A549 (cell line): ENCODE results near the gene MRPL46. TPM values are rescaled to one million over a fixed set of nuclear protein-coding genes. Genes with fewer than 3 reads are reported as not detected.

Experiments used
- ATAC-seq, 2 experiments: fragments of 200-7000 bp in 1 of 2; fragments of >200 bp in 1 of 2; cut with Nextera tagmentation in 1 of 2; cut with Tn5 transposase in 1 of 2; 3 replicates each; pipeline versions ENCODE4 v1.8.0 to v1.9.1; 2018 to 2020; ENCODE audit warnings: mild to moderate bottlenecking in 1 of 2, moderate library complexity in 1 of 2
- CTCF ChIA-PET: fragments of 300-600 bp; sonication (Branson Sonifier 250); formaldehyde crosslinking; extraction: SDS; loops from one replicate; lab custom pipeline; 2021; ENCODE audit warnings: antibody characterized with exemption, inconsistent platforms; lab: Yijun Ruan, JAX
- POLR2A ChIA-PET: fragments of 350-600 bp; formaldehyde crosslinking; extraction: SDS; loops from one replicate; lab custom pipeline; 2021; ENCODE audit warnings: antibody characterized with exemption, inconsistent platforms; lab: Yijun Ruan, JAX
- DNase-seq, 2 experiments: peaks; one replicate each; pipeline versions ENCODE4 v3.0.0 to v3.0.0-alpha.2; 2011 to 2016; ENCODE audit warnings: low read depth in 1 of 2, low spot score in 1 of 2
- FAIRE-seq: peaks from 2 replicates; lab custom pipeline; 2011; peaks lifted over from hg19 to GRCh38; lab: Jason Lieb, UNC
- H3K27ac ChIP-seq, 2 experiments: fragments of >200 bp; sonication (Bioruptor Twin); formaldehyde crosslinking; 3 replicates each; pipeline ENCODE4 v1.5.1; 2016 to 2017
- H3K4me1 ChIP-seq: fragments of >200 bp; sonication (Bioruptor Twin); formaldehyde crosslinking; 3 replicates; pipeline ENCODE4 v1.6.1; 2016
- H3K4me2 ChIP-seq: fragments of >200 bp; sonication (Bioruptor Twin); formaldehyde crosslinking; 3 replicates; pipeline ENCODE4 v1.6.1; 2016
- H3K4me3 ChIP-seq: fragments of >200 bp; sonication (Bioruptor Twin); formaldehyde crosslinking; 3 replicates; pipeline ENCODE4 v1.5.1; 2016
- H3K9me3 ChIP-seq: fragments of >200 bp; sonication (Bioruptor Twin); formaldehyde crosslinking; 3 replicates; pipeline ENCODE4 v1.6.1; 2016
- BHLHE40 ChIP-seq: IDR thresholded peaks from 2 replicates; pipeline ENCODE4 v1.6.1; 2012; ENCODE audit warnings: low read depth, low read length, inconsistent platforms
- CBX2 ChIP-seq: fragments of 200-600 bp; sonication (generic); IDR thresholded peaks from 2 replicates; pipeline ENCODE4 v1.6.1; 2016; ENCODE audit warnings: low read depth, mild to moderate bottlenecking, borderline replicate concordance
- CBX8 ChIP-seq: fragments of 200-600 bp; sonication (generic); IDR thresholded peaks from 2 replicates; pipeline ENCODE4 v1.6.1; 2016
- EHF ChIP-seq: fragments of 250-450 bp; sonication (Bioruptor Pico); IDR thresholded peaks from 2 replicates; pipeline ENCODE4 v1.5.0; 2020; ENCODE audit warnings: mild to moderate bottlenecking
- EHMT2 ChIP-seq: fragments of 200-600 bp; sonication (generic); IDR thresholded peaks from 2 replicates; pipeline ENCODE4 v1.6.1; 2016; ENCODE audit warnings: antibody characterized with exemption, low read depth, mild to moderate bottlenecking, moderate library complexity
- ELK1 ChIP-seq: fragments of 150-350 bp; IDR thresholded peaks from 2 replicates; pipeline ENCODE4 v1.6.1; 2014; ENCODE audit warnings: low read depth, mild to moderate bottlenecking, low read length
- FOSB ChIP-seq: fragments of 250-450 bp; sonication (Bioruptor Pico); IDR thresholded peaks from 2 replicates; pipeline ENCODE4 v1.5.0; 2020; ENCODE audit warnings: mild to moderate bottlenecking, moderate library complexity
- FOXS1 ChIP-seq: fragments of 250-450 bp; sonication (Bioruptor Pico); IDR thresholded peaks from 2 replicates; pipeline ENCODE4 v1.5.0; 2020; ENCODE audit warnings: mild to moderate bottlenecking, moderate library complexity
- HOXB5 ChIP-seq: fragments of 250-450 bp; sonication (Bioruptor Pico); IDR thresholded peaks from 2 replicates; pipeline ENCODE4 v1.5.0; 2020; ENCODE audit warnings: mild to moderate bottlenecking, moderate library complexity
- JUNB ChIP-seq: fragments of >200 bp; sonication (Bioruptor Twin); formaldehyde crosslinking; IDR thresholded peaks from 2 replicates; pipeline ENCODE4 v1.6.1; 2016
- MAFK ChIP-seq: fragments of 450-650 bp; IDR thresholded peaks from 2 replicates; pipeline ENCODE4 v1.6.1; 2014; ENCODE audit not compliant: partially characterized antibody
- MYC ChIP-seq: IDR thresholded peaks from 2 replicates; pipeline ENCODE4 v1.6.1; 2012; ENCODE audit warnings: mild to moderate bottlenecking, inconsistent platforms, low read length, improper control_type of control experiment, borderline replicate concordance
- NFE2L2 ChIP-seq: fragments of 150-350 bp; conservative IDR thresholded peaks from 2 replicates; pipeline ENCODE4 v1.6.1; 2014; ENCODE audit warnings: low read length
- PHF8 ChIP-seq: fragments of 200-600 bp; sonication (generic); IDR thresholded peaks from 2 replicates; pipeline ENCODE4 v1.6.1; 2016; ENCODE audit warnings: low read depth, mild to moderate bottlenecking, antibody characterized with exemption, moderate library complexity, borderline replicate concordance
- RARB ChIP-seq: fragments of 250-450 bp; sonication (Bioruptor Pico); IDR thresholded peaks from 2 replicates; pipeline ENCODE4 v1.8.0; 2021; ENCODE audit warnings: mild to moderate bottlenecking, moderate library complexity
- RCOR1 ChIP-seq: fragments of 150-350 bp; IDR thresholded peaks from 2 replicates; pipeline ENCODE4 v1.6.1; 2014; ENCODE audit warnings: antibody characterized with exemption, low read length, low read depth
- REST ChIP-seq: fragments of 200-600 bp; sonication (generic); IDR thresholded peaks from 2 replicates; pipeline ENCODE4 v1.6.1; 2016; ENCODE audit warnings: antibody characterized with exemption, mild to moderate bottlenecking, moderate library complexity
- SMC3 ChIP-seq: fragments of >200 bp; sonication (Bioruptor Twin); formaldehyde crosslinking; IDR thresholded peaks from 3 replicates; pipeline ENCODE4 v1.6.1; 2018; ENCODE audit warnings: inconsistent platforms
- SREBF2 ChIP-seq: fragments of 450-650 bp; IDR thresholded peaks from 2 replicates; pipeline ENCODE4 v1.6.1; 2014; ENCODE audit warnings: mild to moderate bottlenecking, moderate library complexity
- ZC3H11A ChIP-seq: fragments of 450-650 bp; IDR thresholded peaks from 2 replicates; pipeline ENCODE4 v1.6.1; 2014; ENCODE audit warnings: antibody characterized with exemption, mild to moderate bottlenecking
- WGBS: methylation state at CpG from one replicate; pipeline ENCODE4 v1.1.6; 2017; ENCODE audit errors: missing lambda C conversion rate; 5-methylcytosine and 5-hydroxymethylcytosine counted together
- polyA plus RNA-seq, 4 experiments: library from polyadenylated mRNA; depleted of rRNA in 3 of 4; stranded (reverse); fragments of >200 nt; fragmentation: RNase III in 1 of 4; extraction: RNeasy Plus Mini Kit Qiagen cat#74134 plus additional on column Dnase treatment in 1 of 4; gene quantifications; 2 replicates in 3 of 4; 3 replicates in 1 of 4; pipeline ENCODE4 v1.2.3, GENCODE V29; 2011 to 2017
- TF ChIP-seq, protein P1 (sequence below): fragments of 250-450 bp; sonication (Bioruptor Pico); IDR thresholded peaks from 2 replicates; pipeline ENCODE4 v1.5.0; 2021; ENCODE audit warnings: mild to moderate bottlenecking, moderate library complexity, borderline replicate concordance
- TF ChIP-seq, protein P2 (sequence below): fragments of 250-450 bp; sonication (Bioruptor Pico); IDR thresholded peaks from 2 replicates; pipeline ENCODE4 v1.5.0; 2020; ENCODE audit warnings: low read depth, mild to moderate bottlenecking, moderate library complexity

Gene MRPL46
- polyA plus RNA-seq, 2 of the 4 experiments (the other 2 are of a cell fraction), result 54.9 to 76.1 TPM

- H3K4me3 ChIP-seq, result no peak overlapping the region
- H3K4me1 ChIP-seq, result no peaks in the 10 kb centered on the region
- DNase-seq (no peak), ATAC-seq (no peak), FAIRE-seq (no peak)
- POLR2A ChIA-PET, result no interaction called here
- TF ChIP-seq HOXB5 (no peak), MAFK (peak; percentile 34)
- no peak overlapping the region for H3K4me2 ChIP-seq
- H3K27ac ChIP-seq, result no peak overlapping the region
- CTCF ChIA-PET, result no interaction called here
- 54% methylated on average over 1 of the region's 1 CpG for WGBS
- no peaks in the 10 kb centered on the region for H3K9me3 ChIP-seq
Measured at GRCh38 chr15:88504445-88504844, 37.3 kb upstream of the MRPL46 start.

- Histone ChIP-seq H3K27ac (no peak overlapping the region), H3K4me1 (no peaks in the 10 kb centered on the region), H3K4me3 (no peak overlapping the region), H3K9me3 (no peaks in the 10 kb centered on the region), H3K4me2 (no peak overlapping the region)
- POLR2A ChIA-PET, result no interaction called here
- no peak for ATAC-seq
- CTCF ChIA-PET, result no interaction called here
- WGBS, result 60% methylated on average over 3 of the region's 3 CpGs
- no peak for FAIRE-seq
- no peak for DNase-seq
- no peak for TF ChIP-seq SMC3
- no peak for TF ChIP-seq CBX8
- TF ChIP-seq JUNB, result no peak
- no peak for TF ChIP-seq MYC
- no peak for TF ChIP-seq EHMT2
- TF ChIP-seq, protein P1, sequence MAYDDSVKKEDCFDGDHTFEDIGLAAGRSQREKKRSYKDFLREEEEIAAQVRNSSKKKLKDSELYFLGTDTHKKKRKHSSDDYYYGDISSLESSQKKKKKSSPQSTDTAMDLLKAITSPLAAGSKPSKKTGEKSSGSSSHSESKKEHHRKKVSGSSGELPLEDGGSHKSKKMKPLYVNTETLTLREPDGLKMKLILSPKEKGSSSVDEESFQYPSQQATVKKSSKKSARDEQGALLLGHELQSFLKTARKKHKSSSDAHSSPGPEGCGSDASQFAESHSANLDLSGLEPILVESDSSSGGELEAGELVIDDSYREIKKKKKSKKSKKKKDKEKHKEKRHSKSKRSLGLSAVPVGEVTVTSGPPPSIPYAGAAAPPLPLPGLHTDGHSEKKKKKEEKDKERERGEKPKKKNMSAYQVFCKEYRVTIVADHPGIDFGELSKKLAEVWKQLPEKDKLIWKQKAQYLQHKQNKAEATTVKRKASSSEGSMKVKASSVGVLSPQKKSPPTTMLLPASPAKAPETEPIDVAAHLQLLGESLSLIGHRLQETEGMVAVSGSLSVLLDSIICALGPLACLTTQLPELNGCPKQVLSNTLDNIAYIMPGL, result no peak
Measured at GRCh38 chr15:88498996-88499395, 31.8 kb upstream of the MRPL46 start.

GRCh38 chr15:88497109-88497765 lies 30.0 kb upstream of the MRPL46 start:
- H3K27ac ChIP-seq, result no peak overlapping the region
- H3K4me3 ChIP-seq, result no peak overlapping the region
- TF ChIP-seq RCOR1, result no peak
- no peak for TF ChIP-seq JUNB
- ATAC-seq, result no peak
- ChIA-PET CTCF (interaction anchor here (1.1 to 1.4 kb wide), 3 partner anchors 8 to 118 kb away, joined by 3 to 6 read pairs (median 4); no protein-coding TSS in a partner anchor), POLR2A (no interaction called here)
- no peaks in the 10 kb centered on the region for H3K9me3 ChIP-seq
- FAIRE-seq, result no peak
- H3K4me2 ChIP-seq, result no peak overlapping the region
- no peak for DNase-seq
- H3K4me1 ChIP-seq, result no peaks in the 10 kb centered on the region
- 91% methylated on average over 11 of the region's 11 CpGs for WGBS

DNA sequence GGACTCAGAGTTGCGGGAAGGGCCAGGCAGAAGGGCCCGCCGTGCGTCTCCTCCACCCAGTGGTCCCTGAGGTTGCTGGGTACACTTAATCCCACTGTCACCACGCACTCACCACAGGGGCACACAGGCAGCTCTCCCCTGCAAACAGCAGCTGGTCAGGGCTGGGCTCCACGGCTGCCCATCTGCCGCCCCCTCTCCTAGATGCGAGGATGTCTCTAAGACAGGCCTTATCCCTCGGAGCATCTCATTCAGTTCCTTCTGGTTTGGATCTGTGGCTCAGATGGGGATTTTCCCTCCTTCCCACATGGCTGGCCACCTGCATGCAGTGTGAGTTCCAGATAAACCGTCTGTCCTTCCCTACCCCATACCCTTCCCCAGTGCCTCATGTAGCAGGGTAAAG lies 26.7 kb upstream of the MRPL46 start:
- Histone ChIP-seq H3K9me3 (no peaks in the 10 kb centered on the region), H3K4me1 (no peaks in the 10 kb centered on the region), H3K4me3 (no peak overlapping the region), H3K4me2 (no peak overlapping the region), H3K27ac (no peak overlapping the region)
- ChIA-PET CTCF (interaction anchor here (0.6 kb wide), 1 partner anchor 120 kb away, joined by 4 read pairs; no protein-coding TSS in a partner anchor), POLR2A (interaction anchor here (0.6 kb wide), 1 partner anchor 144 kb away, joined by 12 read pairs; no protein-coding TSS in a partner anchor)
- ATAC-seq (no peak), DNase-seq (no peak), FAIRE-seq (no peak)
- WGBS, result 85% methylated on average over 10 of the region's 10 CpGs
- no peak for TF ChIP-seq FOSB (CRISPR knock-in tag)
- TF ChIP-seq CBX8, result no peak
- TF ChIP-seq FOXS1, result no peak
- TF ChIP-seq ELK1, result no peak
- no peak for TF ChIP-seq MYC
- TF ChIP-seq RARB (CRISPR knock-in tag), result no peak
- TF ChIP-seq SREBF2, result no peak
- TF ChIP-seq MAFK, result no peak
- TF ChIP-seq BHLHE40, result no peak
- TF ChIP-seq EHMT2, result no peak
- no peak for TF ChIP-seq ZC3H11A
- no peak for TF ChIP-seq CBX2
- TF ChIP-seq, protein P2, sequence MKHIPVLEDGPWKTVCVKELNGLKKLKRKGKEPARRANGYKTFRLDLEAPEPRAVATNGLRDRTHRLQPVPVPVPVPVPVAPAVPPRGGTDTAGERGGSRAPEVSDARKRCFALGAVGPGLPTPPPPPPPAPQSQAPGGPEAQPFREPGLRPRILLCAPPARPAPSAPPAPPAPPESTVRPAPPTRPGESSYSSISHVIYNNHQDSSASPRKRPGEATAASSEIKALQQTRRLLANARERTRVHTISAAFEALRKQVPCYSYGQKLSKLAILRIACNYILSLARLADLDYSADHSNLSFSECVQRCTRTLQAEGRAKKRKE, result no peak
- no peak for TF ChIP-seq SMC3
- no peak for TF ChIP-seq EHF
- no peak for TF ChIP-seq REST
- TF ChIP-seq NFE2L2, result no peak
- TF ChIP-seq PHF8, result no peak
